COLO668 (cell line): ENCODE data around the gene FAM227B.

Experiments used
- DNase-seq: peaks from one replicate; lab custom pipeline; 2025; ENCODE audit not compliant: unreplicated experiment; lab: John Stamatoyannopoulos, UW

FAM227B gene

DNA sequence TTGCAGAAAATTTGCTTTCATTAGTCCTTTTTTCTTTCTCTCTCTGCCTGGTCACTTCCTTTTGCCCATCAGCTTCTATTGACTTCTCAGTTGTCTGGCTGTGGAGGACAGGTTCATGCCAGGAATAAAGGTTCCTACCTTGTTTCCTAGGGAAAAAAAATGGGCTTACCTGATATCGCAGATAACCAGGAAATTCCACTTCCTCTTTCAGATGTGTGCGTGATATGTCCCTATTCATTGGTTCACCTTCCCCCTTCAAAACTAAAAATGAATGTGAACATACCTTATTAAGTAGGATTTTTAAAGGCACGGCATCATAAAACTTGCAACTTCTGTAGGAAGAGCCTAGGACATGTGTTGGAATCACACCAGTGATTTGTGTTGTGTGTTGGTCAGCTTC lies 317.6 kb downstream of the FAM227B start:
- DNase-seq, result no peak

DNA sequence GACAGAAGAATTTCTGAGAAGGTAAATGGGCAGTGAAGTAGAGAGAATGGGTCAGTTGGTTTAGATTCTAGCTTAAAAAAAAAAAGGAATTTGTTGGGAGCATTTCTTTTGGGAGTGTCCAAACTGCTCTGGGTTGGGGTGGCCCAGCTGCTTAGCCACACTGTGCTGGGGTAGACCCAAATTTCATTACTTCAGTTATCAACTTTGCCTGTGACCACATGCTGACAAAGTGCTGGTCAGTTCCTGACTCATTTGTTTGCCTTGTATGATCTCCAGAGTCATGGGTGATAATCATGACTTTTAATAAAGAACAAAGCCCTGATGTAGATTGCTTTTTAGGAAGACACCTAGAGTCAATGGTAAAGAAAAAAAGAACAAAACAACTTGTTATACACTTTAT lies 319.1 kb downstream of the FAM227B start:
- no peak for DNase-seq

DNA sequence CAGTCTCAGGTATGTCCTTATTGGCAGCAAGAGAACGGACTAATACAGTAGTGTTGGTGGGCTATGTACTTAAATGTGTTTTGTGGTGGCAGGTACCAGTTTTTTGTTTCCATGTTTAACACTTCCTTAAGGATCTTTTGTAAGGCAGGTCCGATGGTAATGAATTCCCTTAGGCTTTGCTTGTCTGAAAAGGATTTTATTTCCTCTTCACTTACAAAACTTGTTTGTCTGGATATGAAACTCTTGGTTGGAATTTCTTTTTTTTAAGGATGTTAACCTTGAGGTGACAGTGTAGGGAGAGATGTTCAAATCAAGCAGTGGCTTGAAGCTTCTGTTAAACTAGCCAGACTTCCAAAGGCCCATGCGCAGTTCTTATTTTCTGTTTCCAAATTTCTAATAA lies 319.8 kb downstream of the FAM227B start:
- DNase-seq, result no peak

DNA sequence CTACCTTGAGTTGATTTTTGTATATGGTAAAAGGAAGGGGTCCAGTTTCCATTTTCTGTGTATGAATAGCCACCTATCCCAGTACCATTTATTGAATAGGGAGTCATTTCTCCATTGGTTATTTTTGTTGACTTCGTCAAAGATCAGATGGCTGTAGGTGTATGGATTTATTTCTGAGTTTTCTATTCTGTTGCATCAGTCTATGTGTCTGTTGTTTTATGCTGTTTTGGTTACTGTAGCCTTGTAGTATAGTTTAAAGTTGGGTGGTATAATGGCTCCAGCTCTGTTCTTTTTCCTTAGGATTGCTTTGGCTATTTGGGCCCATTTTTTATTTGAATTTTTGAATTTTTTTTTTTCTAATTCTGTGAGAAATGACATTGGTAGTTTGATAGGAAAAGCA lies 323.0 kb downstream of the FAM227B start:
- DNase-seq, result no peak

DNA sequence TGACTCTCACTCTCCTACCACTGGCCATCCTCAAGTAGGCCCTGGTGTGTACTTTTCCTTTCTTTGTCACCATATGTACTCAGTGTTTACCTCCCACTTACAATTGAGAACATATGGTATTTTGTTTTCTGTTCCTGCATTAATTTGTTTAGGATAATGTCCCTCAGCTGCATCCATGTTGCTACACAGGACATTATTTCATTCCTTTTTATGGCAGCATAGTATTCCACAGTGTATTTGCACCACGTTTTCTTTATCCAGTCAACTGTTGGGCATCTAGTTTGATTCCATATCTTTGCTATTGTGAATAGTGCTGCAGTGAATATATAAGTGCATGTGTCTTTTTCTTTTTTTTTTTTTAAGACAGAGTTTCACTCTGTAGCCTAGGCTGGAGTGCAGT lies 324.4 kb downstream of the FAM227B start:
- no peak for DNase-seq

DNA sequence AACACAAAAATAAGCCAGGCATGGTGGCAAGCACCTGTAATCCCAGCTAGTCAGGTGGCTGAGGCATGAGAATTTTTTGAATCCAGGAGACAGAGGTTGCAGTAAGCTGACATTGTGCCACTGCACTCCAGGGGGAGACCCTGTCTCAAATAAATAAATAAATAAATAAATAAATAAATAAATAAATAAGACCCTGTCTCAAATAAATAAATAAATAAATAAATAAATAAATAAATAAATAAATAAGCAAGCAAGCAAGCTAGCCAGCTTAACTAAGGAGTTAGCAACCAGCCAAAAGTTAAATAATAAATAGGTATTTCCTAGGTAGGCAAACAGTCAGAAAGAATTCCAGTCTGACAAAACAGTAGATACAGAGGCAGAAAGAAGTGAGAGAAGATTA lies 326.7 kb downstream of the FAM227B start:
- DNase-seq, result no peak

DNA sequence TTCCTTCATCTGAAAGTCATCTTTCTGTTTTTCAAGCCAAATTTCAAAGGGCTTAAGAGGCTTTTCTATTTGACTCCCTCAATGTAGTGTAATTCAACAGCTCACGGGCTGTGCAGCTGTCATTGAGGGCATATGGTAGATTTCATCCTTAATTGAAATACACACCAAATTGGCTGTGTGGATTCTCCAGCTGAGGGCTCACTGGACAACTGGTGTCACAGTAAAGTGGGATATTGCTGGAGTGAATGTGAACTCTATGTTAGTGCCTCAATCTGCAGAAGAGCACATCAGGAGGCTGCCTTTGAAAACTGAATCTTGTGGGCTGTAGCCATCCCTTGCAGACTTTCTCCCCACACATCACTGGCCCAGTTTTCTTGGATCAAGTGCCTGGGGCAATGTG lies 330.4 kb downstream of the FAM227B start:
- DNase-seq, result no peak

DNA sequence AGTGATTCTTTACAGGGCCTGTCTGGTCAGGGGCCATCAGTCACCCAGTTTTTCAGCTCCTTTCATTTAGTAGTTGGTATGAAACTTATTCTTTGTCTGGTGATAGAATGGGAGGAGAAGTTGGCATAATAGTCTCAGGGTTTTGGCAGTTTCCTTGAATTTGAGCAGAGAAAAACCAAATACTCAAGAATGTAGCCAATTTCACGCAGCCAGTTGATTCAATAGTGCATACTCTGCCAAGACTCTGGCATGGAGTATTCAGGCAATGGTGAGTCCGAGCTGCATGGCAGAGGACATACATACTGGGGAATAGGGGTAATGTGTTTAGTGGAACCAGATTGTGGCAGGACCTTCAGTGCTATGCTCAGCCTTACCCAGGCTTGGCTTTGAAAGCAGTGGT lies 332.2 kb downstream of the FAM227B start:
- DNase-seq, result no peak

DNA sequence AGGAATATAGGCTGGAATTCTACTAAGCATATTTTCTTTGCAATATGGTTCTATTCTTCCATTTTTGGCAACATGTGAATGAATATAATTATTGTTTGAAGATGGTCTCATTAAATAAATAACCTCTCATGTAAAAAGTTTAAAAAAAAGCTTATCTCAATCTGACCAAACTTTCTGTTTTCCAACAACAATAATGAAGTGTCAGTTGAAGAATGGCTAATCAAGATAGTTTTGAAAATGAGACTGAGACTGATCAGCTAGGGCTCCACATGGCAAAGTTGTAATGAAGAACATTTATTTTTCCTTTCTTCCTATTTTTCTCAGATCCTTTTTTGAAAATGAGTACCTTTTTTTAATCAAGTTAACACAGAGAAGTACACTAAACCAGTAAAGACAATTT lies 333.1 kb downstream of the FAM227B start:
- DNase-seq, result no peak

DNA sequence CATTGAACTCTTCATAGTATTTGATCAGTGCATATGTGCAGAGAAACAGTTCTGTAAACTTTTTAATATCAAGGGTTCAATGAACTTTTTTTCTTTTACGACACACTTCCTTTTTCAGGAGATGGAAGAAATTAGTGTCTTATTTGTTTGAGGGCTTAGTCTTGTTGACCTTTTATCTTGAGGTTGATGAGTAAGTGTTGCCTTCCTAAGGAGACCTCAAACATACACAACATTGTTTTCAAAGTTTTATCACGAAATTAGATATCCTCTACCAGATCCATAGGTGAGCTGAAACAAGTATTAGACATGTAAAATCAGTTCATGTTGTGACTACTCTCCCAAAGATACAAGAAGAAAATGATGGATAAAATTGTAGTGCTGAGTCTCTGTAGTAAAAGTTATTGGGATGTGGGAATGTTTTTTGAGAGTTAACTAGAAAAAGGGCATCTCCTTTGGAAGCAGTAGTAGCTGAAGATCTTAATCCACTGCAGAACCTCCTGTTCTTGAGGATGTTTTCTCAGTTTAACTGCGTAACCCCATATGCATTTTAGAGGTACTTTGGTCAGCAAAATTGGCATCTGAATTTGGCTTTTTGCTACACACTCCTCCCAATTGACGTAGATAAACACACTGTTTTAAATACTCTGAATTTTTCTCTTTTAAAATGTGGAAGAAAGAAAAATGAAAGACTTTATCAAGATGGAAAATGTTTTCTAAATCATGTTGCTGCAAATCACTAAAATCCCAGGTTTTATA lies 333.8 kb downstream of the FAM227B start:
- no peak for DNase-seq

DNA sequence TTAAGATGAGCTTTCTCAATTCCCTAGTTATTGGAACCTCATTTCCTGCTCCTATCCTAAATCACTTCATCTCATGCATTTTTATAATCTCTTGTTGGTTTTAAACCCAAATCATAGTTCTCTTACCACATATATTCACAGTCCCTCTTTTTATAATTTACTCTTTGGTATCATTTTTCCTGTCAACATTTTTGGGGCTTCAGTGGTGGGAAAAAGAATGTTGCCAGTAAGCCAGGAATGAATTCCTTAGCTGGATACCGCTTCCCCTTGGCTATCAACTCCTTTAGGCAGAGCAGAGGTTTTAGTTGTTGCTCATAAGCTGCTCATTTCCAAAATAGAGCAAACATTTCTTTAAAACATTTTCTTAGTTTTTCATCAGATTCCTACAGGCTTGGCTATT lies 338.3 kb downstream of the FAM227B start:
- DNase-seq, result no peak

DNA sequence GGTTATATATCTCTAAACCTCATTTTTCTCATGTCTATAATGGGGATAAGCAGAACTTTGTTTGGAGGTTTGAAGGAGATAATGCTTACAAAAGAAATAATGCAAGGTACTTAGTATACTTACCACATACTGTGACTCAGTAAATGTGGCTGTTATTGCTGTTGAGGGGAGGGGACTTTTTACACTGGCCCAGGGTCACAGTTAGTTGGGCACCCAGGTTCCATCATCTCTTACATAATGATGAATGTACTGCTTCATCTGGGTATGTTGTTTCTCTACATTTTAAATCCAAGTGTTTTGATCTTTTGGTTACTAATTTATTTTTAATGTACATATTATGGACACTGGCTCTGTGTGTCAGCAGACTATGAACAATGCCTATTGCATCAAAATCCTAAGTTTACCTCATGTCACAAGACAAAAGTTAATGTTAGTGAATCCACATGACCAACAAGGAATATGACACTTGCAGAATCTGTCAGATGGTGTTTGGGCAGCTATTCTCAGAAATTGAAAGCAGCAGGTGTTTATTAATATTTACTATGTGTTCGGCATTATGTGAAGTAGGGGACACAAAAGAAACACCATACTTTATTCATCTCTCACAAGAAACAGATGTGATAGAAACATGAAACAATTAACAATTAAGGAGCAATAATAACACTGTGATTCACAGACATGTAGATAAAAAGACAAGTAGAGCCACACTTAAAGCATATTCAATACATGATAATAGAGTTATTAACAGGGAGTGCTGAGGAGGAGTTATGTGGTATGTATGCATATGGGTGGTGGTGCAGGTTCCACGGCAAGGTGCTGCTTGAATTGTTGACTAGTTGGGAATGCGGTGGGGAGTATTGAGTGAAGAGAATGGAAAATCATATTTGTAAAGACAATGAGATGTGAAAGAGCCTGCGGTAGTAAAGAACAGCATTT lies 340.8 kb downstream of the FAM227B start:
- no peak for DNase-seq

DNA sequence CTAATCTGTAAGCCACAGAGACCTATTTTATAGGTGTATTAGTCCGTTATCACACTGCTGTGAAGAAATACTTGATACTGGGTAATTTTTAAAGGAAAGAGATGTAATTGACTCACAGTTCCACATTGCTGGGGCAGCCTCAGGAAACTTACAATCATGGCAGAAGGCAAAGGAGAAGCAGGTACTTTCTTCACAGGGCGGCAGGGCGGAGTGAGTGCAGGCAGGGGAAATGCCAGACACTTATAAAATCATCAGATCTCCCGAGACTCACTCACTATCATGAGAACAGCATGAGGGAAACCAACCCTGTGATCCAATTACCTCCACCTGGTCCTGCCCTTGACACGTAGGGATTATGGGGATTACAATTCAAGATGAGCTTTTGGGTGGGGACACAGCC lies 341.9 kb downstream of the FAM227B start:
- DNase-seq, result no peak
